HG03103 (cell line): Measurements from ENCODE around the gene KIF13A.
"Not testable (repeated sequence)": the region's sequence is repeated elsewhere in the genome, so short reads cannot be mapped to it uniquely, and the experiment has no call there.

Experiments
- ATAC-seq: cut with Tn5 transposase; IDR thresholded peaks from one replicate; pipeline ENCODE4 v1.9.1; 2021; ENCODE audit warnings: low read depth; ENCODE audit not compliant: unreplicated experiment

Gene KIF13A

DNA sequence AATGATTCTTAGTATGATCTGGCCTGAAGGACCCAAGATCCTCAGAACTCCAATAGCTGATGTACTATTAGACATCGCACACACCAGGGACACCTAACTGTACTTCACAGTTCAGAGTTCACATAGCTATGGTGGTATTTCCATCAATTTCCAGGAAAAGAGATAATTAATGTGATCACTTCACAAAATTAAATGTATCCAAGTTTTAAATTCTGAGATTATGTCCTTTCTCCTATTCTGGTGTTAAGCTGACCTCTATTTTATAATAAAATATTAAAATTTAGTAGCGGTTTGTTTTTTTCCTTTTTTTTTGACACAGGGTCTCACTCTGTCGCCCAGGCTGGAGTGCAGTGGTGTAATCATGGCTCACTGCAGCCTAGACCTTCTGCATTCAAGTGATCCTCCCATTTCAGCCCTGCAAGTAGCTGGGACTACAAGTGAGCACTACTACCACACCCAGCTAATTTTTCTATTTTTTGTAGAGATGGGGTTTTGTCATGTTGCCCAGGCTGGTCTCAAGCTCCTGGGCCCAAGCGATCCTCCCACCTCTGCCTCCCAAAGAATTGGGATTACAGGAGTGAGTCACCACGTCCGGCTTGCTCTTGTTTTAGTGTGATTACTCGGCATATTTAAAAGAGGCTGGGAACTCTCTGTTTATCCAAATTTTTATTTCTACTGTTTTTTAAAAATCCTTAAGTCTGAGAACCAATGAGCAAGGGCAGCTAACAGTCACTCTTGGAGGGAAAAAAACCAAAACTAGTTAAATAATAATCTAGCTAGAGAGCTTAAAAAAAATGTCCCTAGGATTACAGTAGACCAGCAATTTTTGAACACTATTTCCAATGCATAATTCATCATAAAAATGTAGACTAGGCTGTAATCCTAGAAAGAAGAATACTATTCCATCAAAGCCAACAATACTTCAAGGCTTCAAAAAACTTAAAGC is 16.0 kb downstream of the KIF13A start:
- no peak for ATAC-seq

DNA sequence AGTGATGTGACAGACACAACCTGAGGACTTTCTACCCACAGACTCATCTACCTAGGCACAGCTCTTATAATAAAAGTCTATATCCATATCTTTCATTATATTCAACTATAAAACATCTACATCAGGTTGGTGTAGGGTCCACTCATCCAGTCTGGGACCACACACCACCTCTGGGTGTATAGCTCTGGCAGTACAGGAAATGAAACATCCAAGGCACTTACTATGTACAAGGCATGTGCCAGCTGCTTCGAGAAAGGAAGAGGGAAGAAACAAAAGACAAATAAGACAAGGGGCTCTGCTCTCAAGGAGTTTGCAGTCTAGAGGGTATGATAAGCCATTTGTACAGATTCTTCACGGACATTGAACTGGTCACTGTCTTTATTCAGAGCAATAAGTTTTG is 18.6 kb downstream of the KIF13A start:
- ATAC-seq, result no peak

DNA sequence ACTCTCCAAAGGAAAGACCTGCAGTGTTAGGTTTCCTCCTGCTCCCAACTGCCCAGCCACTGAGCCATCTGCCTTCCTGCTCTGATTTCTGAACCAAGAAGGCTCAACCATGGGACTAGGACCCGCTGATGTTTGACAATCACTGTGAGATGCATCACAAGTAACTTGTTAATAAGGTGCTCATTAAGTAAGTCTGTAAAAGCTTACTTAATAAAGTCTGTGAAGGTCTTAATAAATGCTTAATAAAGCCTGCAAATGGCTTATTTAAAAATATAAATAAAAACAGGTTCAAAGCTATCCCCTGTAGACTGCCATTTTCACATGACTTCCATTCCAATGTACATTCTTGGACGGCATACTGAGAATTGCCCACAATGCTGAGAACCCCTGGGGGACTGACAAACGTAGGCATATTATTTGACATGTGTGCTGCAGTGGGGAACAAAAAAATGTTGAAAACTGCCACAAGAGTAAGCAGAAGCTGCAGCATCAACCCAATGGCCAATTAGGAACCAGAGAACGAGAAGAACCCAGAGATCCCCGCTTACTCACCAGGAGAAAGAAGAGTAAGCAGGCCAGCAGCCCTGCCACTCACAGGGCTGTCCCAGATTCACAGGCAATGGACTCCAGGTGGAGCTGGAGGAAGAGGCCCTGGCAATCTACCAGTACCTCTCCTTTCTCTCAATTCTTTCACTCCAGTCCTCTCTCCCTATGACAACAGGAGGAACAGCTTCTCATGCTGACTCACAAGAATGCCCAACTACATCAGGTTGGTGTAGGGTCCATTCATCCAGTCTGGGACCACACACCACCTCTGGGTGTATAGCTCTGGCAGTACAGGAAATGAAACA is 19.5 kb downstream of the KIF13A start:
- ATAC-seq, result no peak

DNA sequence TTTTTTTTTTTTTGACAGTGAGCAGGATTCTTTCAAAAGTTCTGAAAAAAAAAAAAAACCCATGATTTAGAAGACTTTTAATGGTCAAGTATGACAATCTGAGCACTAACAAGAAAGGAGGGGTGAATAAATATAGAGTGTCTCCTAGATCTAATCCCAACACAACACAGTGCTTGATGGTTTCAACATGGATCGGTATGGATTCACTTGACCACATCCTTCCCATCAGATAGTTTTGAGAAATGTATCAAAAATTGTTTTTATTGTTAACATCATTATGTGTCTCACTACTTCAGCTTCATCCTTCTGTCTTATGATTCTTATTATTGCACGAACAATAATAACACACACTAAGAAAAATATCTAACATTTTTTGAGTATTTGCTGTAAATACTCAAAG is 21.0 kb downstream of the KIF13A start:
- no peak for ATAC-seq

DNA sequence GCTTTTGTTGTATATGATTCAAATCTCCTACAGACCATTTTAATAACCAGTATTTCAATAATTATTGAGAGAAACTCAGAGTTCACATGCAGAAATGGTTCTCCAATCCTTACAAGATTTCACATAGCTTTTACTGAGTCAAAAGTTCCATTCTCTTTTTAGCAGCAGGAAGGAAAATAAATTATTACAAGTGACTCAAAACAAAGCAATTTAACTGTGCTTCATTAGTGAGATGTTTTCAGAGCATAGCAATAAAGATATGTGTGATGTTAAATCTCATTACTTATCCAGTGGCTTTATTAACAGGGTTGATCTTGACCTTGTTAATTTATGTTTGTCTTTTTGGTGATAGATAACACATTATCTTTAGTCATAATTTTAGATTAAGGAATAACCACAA is 22.0 kb downstream of the KIF13A start:
- ATAC-seq, result no peak

DNA sequence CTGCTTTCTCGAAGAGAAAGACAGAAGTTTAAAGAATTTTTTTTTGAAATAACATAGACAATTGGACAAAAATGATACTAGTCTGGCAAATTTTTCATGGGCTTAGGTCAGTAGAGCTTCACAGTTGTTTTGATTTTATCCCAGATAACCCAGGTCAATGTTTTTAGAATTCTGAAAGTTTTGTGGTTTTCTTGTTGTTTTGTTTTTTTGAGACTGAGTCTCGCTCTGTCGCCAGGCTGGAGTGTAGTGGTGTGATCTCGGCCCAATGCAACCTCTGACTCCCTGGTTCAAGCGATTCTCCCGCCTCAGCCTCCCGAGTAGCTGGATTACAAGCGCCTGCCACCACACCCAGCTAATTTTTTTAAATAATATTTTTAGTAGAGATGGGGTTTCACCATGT is 22.8 kb downstream of the KIF13A start:
- ATAC-seq, result no peak

DNA sequence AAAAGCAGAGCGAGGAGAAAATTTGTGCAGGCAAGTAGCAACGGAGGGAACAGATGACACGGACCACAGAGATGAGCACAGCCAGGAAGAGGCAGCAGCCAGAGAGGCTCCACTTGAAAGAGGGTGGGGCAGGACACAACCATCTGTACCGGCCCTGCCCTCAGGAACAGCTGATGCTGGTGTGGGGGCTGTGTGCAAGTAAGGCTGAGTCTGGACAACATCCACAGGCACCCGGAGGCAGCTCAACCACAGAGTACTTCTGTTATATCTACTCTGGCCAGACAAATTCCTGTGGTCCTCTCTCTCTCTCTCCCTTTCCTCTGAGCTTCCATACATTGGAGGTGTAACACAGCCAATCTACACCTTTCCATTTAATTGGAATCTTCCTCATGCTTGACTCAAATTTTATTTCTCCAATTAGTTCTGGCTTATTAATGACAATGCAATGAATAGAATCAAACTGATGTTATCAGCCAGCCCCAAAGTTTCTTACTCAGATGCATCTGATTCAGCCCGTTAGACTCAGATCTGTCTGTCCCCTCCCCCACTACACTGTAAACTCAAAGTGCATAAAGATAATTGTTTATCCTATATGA is 24.9 kb downstream of the KIF13A start:
- no peak for ATAC-seq

DNA sequence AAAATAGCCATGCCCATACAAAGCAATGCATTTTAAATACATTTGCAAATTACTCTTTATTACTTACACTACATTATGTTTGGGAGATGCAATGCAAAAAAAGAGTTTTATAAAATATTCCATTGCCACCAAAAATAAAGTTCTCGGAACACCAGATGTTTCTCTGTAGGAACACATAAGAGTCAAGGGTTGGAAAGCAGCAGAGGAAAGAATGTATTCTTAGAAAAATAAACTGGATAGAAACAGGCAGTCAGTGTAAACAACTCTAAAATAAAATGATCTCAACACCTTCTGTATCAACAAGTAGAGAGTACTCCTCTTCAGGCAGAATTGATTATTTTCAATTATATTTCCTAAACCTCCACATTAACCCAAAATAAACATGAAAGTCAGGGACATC is 28.1 kb downstream of the KIF13A start:
- no peak for ATAC-seq

DNA sequence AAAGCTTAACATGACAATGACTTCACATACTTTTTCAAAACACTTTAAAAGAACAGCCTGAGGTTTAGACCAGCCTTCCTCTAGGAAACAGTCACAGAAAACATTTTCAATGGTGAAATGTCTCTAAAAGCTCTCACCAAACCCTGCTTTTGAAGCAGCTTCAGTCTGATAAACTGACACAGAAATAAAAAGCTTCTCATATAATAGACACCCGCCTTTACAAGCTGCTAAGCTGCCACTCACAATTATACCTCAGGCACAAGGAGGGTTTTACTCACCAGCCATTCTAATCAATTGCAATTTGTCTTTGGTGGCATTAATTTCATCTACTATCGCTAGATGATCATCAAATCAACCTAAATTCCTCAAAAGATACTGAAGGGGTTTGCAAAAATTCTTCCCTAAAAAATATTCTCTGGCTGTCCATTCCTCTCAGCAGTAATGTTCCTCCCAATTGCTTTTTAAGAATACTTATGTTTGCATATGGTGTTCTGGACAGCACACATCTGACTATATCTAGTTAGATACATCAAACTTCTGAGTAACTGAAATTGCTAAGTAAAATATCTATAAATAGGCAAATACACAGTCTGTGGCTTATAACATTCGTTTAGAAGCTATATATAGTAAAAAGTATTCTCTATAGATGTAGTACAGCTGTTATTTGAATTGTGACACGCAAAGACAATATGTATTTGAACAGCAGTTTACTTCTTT is 29.4 kb downstream of the KIF13A start:
- no peak for ATAC-seq

DNA sequence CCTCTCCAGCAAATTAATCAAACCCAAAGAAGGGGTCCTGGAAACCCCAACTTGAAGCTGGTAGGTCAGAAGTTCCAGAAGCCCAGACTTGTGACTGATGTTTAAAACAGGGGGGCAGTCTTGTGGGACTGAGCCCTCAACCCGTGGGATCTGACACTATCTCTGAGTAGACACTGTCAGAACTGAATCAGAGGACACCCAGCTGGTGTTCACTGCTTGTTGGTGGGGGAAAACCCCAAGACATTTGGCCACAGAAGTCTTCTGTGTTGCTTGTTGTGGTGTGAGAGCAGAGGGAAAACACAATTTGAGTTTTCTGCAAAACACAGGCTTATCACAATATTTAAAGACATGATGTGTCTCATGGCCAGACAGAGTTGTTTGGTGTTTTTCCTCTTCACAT is 29.9 kb downstream of the KIF13A start:
- peak; percentile 78 for ATAC-seq

DNA sequence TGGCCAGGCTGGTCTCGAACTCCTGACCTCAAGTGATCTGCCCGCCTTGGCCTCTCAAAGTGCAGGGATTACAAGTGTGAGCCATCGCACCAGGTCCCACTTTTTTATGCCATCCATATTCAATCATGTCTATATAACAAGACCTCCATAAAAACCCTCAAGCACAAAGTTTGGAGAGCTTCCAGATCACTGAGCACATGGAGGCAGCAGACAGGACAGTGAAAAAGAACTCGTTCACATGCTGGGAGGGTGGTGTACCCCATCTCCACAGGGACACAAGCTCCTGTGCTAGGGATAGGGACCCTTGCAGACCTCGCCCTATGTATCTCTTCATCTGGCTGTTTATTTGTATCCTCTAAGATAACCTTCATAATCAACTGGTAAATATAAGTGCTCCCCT is 30.3 kb downstream of the KIF13A start:
- no peak for ATAC-seq

DNA sequence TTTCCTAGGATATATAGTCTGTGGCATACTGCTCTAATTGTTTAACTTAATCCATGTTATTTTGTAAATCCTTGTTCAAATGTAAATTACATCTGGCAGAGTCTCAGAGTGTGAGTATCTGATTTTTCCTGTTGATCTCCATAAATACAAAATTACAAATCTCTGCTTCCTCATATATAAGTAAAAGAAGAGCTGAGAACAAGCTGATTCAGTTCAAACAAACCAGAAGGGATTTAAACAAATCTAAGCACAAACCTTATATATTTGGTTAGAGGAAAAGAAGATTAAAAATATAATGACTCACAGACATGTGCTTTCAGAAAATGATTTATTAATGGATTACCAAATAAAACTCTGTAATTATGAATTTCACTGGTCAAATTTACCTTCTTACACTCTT is 37.3 kb downstream of the KIF13A start:
- ATAC-seq, result no peak

DNA sequence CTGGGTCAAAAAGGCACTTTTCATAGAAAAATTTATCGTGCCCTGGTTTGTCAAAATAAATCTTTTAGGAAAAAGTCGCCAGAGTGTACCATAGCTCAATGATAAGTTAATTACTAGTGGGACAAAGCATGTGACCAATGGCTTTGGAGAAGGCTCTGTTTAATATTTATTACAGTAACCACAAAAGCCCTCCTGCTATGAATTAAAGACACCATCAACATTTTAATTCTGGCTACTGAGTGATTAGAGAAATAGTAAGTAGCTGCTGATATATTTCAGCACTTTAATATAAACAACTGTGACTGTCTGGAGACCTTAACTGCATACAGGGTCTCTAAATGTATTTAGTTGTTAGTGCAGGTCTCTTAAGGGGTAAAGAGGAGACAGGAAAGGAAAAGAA is 38.3 kb downstream of the KIF13A start:
- ATAC-seq, result no peak

DNA sequence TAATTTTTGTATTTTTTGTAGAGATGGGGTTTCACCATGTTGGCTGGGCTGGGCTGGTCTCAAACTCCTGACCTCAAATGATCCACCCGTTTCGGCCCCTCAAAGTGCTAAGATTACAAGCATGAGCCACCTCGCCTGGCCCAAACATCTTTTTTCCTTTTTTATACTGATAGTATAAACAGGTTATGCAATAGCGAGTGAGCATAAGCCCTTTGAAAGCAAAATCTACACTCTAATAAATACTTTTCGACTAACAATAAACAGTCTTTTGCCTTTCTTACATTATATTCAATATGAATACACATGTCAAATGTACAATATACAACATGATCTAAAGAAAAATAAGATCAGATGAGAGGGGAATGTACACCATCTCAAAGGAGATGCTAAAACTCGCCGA is 38.7 kb downstream of the KIF13A start:
- ATAC-seq, result no peak

DNA sequence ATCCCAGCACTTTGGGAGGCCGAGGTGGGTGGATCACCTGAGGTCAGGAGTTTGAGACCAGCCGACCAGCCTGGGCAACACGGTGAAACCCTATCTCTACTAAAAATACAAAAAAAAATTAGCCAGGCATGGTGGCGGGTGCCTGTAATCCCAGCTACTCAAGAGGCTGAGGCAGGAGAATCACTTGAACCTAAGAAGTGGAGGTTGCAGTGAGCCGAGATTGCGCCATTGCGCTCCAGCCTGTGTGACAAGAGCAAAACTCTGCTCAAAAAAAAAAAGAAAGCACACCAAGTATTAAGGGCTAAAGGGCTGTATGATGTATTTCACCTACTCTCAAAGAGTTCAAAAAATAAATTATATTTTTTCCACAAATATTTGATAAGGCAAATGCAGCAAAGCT is 39.9 kb downstream of the KIF13A start:
- not testable (repeated sequence) for ATAC-seq

DNA sequence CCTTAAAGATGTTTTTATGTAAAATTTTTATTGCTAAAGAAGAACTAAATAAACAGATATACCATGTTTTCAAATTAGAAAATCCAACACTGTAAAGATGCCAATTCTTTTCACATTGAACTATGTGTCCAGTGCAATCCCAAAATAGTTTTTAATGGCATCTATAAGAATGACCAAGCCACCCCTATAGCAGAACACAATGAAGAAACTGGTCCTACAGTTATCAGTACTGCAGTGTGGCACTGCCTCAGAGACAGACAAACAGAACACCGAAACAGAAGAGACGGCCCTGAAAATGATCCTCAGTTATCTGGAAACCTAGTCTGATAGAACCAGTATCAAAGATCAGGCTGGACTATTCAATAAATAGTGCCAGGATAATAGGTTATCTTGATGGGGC is 41.9 kb downstream of the KIF13A start:
- no peak for ATAC-seq

DNA sequence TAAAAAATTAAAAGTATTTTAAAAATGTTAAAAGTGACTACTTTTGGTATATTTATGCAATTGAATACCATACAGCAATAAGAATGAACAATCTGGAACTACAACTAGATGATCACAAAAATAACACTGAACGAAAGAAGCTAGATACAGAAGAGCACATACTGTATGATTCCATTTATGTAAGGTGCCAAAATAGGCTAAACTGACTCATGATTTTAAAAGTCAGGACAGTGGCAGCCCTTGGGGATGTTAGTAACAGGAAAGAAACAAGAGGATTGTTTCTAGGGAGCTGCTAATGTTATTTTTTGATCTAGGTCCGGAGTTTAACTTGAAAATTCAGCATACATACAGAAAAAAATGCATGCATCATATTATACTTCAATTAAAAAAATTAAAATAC is 42.3 kb downstream of the KIF13A start:
- no peak for ATAC-seq

DNA sequence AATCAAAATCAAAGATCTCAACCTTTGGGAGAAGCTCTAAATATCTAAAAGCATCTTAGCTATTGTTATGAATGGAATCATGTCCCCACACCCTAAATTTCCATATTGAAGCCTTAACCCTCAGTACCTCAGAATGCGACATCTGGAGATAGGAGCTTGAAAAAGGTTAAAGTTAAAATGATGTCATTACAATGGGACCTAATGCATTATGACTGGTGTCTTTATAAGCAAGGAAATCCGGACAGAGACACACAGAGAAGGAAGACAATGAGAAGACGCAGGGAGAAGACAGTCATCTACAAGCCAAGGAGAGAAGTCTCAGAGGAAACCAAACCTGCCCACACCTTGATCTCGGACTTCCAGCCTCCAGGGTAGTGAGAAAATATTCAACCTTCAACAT is 46.1 kb downstream of the KIF13A start:
- no peak for ATAC-seq

DNA sequence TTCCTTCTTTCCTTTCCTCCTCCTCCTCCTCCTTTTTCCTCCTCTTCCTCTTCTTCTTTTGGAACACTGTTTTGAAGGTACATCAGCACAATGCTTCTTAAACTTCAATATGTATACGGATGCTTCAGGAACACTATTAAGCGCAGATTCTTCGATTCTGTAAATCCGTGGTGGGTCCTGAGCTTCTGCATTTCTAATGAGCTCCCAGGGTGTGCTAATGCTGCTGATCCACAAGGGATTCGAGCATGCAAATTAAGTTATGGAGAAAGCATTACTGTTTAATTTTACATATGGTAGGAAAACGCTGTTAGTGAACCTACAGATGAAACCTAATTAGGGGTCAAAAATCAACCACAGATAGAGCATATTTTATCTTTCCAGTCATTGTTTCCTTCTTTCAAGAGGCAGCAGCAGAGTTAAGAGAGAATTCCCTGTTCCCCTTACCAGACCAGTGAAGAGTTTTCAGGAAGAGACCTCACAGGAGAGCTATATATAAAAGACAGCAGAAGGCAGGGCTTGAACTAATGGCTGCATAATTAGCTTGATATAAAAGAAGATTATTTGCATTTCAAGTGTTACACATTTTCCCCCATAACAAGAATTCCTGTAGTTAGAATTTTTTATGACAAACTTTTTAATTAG is 47.2 kb downstream of the KIF13A start:
- no peak for ATAC-seq

DNA sequence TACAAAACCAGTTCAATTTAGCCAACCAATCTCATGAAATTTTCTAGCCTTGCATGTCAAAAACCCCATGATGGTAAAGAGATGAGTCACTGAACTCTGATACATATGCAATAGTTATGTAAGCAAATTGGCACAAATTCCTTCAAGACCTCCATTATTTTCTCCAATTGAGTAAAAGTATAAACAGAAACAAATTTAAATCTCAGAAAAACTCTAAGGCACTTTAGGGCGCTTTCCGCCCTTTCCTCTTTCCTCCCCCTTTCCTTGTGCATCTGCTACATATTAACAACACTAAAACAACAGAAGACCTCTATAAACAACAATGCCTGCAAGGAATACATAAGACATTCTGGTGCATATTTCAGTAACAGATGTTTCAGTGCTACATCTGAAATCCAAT is 48.5 kb downstream of the KIF13A start:
- ATAC-seq, result no peak
